Stimulated activated CD8-positive, alpha-beta memory T cell treated with anti-CD3 and anti-CD28 coated beads, Interleukin-7, amount 100 ng/mL, for 48 hours (primary cell): Measurements from ENCODE around the gene CST1.
"Not testable (repeated sequence)": the region's sequence is repeated elsewhere in the genome, so short reads cannot be mapped to it uniquely, and the experiment has no call there.

ENCODE experiments used
- DNase-seq, 2 donors: peaks; one replicate each; pipeline ENCODE4 v3.0.0-alpha.2; 2020; ENCODE audit warnings: low read depth in 1 of 2; ENCODE audit errors: extremely low read depth in 1 of 2

The CST1 gene

GRCh38 chr20:23755131-23755611, 4.4 kb upstream of the CST1 start:
- DNase-seq = not testable (repeated sequence)

DNA sequence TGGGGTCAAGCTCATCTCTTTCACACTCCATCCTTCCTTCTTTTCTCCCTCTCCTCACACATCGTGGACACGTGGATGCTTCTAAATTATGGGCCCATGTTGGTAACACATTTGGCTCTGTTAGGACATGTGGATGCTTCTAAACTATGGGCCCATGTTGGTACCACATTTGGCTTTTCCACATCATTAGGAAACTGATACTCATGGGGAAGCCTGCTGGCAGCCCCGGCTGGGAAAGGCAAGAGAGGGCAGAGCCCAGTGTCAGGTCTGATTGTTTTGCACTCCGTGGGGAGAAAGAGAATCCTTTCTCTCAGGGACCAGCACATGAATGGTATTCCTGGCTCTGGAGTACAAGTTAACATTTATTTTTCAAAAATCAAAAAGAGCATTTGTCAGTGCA, 4.0 kb upstream of the CST1 start:
- DNase-seq = no peak

GRCh38 chr20:23753589-23753988, 2.9 kb upstream of the CST1 start:
- DNase-seq = no peak

DNA sequence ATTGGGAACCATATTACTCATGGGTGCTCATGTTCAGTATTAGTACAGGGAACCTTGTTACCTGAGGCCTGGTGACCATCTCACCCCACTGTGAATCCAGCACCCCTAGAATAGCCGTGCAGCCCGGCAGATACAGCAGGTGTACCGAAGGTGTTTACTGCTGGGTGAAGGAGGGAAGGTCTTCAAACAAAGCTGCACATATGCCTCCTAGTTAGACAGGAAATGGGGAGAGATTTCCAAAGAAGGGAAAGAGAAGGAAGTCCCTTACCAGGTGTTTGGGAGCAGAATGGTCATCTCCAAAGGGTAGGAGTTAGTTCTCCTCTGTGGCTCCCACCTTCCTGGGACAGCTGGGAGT, 2.4 kb upstream of the CST1 start:
- no peak for DNase-seq

- no peak for DNase-seq
These were observed 1.9 kb upstream of the CST1 start for GRCh38 chr20:23752481-23753193.

DNA sequence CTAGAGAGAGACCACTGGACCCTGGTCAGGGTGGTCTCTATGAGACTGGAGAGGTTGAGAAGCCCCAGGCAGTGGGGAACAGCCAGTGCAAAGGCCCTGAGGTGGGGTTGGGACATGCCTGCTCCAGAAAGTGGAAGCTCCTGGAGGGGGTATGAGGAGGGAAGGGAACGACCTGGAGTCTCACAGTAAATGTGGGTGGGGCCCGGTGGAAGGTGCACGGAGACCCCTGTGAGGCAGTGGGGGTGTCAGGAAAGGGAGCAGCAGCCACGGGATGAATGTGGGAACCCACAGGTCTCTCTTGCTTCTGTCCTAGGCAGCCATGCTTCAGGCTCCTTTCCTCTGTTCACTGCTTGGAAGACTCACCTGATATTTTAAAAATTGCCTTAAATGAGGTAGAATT, 1.3 kb upstream of the CST1 start:
- DNase-seq = no peak

DNA sequence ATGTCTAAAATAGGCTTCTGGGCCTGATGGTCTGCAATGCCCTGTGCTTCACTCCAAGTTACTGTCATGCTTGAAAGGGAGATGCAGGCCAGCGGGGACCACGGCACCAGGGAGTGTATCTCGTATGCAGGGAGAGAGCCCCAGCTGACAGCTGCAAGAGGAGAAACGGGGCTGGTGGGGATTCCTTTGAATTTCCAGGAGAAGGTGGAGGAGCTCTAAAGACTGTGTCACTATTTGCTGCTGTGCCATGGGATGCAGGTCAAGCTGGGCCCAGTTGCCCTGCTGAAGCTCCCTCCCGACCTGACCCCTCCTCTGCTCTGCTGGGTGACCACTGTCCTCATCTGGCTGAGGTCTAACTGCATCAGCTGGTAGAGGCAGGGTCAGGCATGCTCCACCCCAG, 989 bp downstream of the CST1 start:
- no peak for DNase-seq

GRCh38 chr20:23748975-23749374, 1.8 kb downstream of the CST1 start:
- not testable (repeated sequence) for DNase-seq

DNA sequence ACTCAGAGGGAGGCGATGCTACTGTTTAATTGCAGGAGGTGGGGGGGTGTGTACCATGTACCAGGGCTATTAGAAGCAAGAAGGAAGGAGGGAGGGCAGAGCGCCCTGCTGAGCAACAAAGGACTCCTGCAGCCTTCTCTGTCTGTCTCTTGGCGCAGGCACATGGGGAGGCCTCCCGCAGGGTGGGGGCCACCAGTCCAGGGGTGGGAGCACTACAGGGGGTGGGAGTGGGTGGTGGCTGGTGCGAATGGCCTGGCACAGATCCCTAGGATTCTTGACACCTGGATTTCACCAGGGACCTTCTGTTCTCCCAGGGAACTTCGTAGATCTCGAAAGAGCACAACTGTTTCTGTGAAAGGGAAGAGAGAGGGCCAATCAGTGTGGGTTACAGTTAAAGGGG, 3.2 kb downstream of the CST1 start:
- DNase-seq = not testable (repeated sequence)

- DNase-seq = not testable (repeated sequence)
These were observed 3.6 kb downstream of the CST1 start for GRCh38 chr20:23747092-23747491.

DNA sequence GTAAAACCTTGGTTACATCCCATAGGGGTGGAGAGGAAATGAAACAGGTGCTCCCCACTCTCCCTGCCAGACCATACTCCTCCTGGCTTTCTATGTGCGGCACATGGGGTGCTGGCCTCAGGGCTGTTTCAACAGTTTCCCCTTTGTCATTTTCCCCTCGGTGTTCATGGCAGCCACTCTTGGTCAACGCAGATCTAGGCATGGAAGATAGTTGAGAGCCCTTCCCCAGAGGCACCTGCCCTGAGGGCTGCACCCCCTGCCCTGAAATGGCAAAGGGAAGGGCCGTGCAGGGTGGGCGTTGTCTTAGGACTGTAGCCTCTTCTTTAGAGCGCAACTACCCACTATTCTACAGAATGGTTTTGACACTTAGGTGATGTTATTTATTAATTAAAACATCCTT, 4.4 kb downstream of the CST1 start:
- DNase-seq = no peak

GRCh38 chr20:23745247-23745646, 5.5 kb downstream of the CST1 start:
- DNase-seq = no peak

DNA sequence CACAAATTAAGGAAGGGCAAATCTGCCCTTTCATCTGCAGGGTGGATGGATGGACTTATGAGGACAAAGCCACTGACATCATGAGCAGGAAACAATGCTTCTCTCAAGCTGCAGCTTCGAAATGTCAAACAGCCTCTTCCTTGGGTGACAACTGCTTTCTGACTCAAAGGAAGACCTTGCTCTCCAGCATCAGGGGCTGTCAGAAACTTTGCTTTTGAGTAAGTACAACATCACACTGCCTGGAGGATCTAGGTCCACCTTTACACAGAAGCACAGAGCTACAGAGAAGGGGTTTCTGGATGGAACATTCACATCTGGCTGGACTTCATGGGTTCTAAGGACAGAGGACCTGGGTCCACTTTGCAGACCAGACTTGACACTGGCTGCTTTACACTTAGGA, 5.9 kb downstream of the CST1 start:
- no peak for DNase-seq

DNA sequence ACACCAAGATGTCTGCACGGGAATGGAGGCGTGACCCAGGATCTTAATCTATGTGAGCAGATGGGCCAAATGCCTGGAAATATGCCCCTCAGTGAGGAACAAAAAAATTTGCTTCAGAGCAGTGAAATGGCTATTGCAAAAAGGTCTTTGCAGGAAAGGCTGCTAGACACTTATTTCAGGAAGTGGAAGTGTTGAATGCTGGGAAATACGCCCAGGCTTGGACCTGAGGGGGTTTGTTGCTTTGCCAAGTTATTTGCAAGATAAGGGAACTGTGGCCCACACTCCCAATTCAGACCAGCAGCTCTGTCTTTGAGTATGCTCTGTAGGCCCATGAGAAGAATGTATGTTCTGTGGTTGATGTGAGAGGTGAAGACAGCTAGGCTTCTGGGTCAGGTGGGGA, 15.3 kb downstream of the CST1 start:
- not testable (repeated sequence) for DNase-seq

GRCh38 chr20:23734949-23735348, 15.8 kb downstream of the CST1 start:
- DNase-seq = not testable (repeated sequence)

DNA sequence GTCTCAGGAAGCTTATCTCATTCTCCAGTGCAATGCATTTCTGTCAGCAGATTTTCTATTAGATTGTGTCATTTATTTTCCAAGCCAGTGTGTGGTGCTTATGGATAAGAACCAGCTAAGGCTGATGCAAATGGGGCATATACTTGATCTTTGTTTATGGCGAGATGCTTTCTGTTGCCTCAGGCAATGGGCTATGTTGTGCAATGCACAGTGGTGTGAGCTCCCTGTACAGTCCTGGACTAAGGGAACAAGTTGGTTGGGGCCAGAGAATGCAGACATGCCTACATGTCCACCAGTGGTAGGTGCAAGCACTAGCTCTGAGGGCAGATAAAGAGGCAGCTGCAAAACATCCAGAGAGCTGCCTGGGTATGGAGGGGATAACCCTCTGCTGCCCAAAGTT, 16.3 kb downstream of the CST1 start:
- DNase-seq = not testable (repeated sequence)

GRCh38 chr20:23727016-23727415, 23.7 kb downstream of the CST1 start:
- DNase-seq = no peak

GRCh38 chr20:23725102-23725501, 25.6 kb downstream of the CST1 start:
- DNase-seq = no peak

DNA sequence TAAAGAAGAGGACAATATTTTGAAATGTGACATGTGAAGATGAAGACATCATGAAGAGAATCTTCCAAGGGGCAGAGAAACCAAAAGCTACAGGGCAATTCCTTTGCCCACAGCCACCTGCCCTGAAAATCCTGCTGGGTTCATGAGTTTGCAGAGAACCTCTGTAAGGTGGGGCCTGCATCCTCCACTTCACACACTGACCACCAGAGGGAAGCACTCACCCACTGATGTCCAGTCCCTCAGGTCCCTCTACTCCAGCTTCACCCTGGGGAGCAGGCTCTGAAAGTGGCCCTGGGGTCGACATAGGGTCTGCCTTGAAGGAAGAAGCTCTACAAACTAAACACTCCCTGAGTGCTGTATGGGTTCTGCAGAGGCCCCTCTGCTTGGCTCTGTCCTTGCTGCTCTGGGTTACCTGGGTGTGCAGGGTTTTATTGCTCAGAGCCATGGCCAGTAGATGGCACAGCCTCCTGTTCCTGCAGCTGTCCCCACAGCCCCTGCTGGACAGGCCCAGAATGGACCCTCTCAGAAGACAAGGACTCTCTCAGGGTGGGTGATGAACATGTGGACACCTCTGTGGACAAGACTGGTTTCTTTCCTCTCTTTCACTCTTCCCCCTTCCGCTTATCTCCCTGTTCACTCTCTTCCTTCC, 27.0 kb downstream of the CST1 start:
- DNase-seq = not testable (repeated sequence)

DNA sequence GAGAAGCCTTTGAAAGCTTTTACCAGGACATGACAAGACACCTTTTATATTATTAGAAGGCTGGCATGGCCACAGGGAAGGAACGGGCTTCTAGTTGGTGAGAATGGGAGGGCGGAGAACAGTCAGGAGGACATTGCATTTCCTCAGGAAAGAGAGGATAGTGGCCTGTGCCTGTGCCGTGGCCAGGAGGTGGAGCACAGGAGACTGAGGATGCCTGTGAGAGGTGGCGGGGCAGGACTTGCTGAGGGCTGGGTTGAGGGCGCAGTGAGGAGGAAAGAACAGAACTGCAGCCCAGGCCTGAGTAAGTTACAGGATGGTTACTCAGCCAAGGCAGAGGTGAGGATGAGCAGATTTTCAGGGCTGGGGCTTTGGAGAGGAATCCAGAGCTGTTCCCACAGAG, 27.9 kb downstream of the CST1 start:
- DNase-seq = not testable (repeated sequence)

DNA sequence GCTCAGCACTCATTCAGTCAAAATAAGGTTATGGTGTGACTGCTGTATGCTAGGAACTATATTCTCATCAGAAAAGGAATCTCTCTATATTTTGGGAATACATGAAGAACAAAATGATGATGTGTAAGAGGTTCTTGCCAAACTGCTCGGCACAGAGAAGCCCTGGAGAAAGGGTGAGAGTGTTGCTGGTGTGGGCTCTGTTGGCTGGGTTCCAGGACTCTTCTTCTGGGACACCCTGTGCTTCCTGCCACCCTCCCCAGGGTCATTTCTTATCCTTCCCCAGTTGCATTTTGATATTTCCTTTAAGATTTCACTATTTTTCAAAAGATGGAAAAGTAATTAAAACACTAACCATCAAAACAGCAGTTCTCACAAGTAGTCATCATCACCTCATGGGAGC, 28.8 kb downstream of the CST1 start:
- DNase-seq = no peak

DNA sequence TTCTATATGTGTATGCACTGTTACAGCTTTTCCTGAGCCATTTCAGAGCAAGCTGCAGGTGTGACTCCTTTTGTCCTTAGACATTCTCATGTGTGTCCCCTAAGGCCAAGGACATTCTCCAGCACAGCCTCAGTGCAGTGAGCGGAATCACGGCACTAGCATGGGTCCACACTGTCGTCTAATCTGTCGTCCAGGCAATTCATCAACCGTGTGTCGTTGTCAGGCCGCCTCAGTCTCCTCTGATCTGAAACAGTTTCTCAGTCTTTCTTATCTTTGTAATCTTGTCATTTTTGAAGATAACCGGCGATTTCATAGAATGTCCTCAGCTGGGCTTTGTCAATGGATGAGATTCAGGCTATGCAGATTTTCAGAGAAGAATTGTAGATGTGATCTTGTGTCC, 31.4 kb downstream of the CST1 start:
- DNase-seq = not testable (repeated sequence)

DNA sequence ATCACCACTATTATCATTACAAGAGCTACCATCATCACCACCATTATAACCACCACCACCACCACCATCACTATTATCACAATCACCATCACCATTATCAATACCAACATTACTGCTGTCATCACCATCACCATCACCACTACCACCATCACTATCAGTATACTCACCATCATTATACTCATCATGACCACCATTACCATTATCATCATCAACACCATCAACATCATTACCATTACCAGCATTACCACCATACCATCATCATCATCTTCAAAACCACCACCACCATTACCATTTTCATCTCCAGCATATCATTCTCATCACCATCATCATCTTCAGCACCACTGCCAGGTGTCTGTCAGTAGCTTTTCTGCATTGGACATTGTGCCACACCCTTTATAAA, 39.0 kb downstream of the CST1 start:
- DNase-seq = not testable (repeated sequence)
